ENCODE results near the gene AGFG1.

DNA sequence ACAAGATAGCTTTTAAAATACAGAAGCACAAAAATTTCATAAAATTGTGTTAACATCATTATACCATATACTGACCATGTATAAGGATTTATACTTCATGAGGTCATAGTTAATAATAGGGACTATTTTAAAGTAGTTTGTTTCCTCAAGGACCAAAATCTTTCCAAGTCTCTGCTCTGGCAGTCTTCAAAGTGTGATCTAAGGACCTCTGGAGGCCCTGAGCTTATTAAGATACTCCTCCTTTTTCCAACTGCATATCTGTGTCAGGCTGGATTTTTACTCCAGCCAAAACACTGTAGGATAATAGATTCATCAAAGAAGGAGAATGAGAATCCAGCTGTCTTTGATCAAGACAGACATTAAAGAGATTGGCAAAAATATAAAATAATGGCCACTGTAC, 125.1 kb downstream of the AGFG1 start:
- TF ChIP-seq, protein P1, sequence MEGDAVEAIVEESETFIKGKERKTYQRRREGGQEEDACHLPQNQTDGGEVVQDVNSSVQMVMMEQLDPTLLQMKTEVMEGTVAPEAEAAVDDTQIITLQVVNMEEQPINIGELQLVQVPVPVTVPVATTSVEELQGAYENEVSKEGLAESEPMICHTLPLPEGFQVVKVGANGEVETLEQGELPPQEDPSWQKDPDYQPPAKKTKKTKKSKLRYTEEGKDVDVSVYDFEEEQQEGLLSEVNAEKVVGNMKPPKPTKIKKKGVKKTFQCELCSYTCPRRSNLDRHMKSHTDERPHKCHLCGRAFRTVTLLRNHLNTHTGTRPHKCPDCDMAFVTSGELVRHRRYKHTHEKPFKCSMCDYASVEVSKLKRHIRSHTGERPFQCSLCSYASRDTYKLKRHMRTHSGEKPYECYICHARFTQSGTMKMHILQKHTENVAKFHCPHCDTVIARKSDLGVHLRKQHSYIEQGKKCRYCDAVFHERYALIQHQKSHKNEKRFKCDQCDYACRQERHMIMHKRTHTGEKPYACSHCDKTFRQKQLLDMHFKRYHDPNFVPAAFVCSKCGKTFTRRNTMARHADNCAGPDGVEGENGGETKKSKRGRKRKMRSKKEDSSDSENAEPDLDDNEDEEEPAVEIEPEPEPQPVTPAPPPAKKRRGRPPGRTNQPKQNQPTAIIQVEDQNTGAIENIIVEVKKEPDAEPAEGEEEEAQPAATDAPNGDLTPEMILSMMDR (IDR thresholded peaks at IDR 0.05) = no peak
- TF ChIP-seq POLR2A (IDR thresholded peaks at IDR 0.05) = no peak

Data from body of pancreas (tissue), 4 donors.